H9 (cell line): ENCODE data around the gene SNCB. TPM values are rescaled to one million over a fixed set of nuclear protein-coding genes. Genes with fewer than 3 reads are reported as not detected.

Experiments used
- DNase-seq: peaks from one replicate; pipeline ENCODE4 v3.0.0-alpha.2; 2017
- H2AFZ ChIP-seq: one replicate; pipeline ENCODE4 v1.6.1; 2013; ENCODE audit warnings: mild to moderate bottlenecking, low read length, control low read depth, moderate library complexity
- H2AK5ac ChIP-seq: 2 replicates; pipeline ENCODE4 v1.6.1; 2013; ENCODE audit warnings: low read length, control low read depth, mixed read lengths; ENCODE audit not compliant: insufficient read length
- H2BK120ac ChIP-seq: one replicate; pipeline ENCODE4 v1.6.1; 2013; ENCODE audit warnings: low read depth, mild to moderate bottlenecking, low read length, control low read depth, inconsistent platforms; ENCODE audit not compliant: poor library complexity, severe bottlenecking
- H2BK12ac ChIP-seq: 2 replicates; pipeline ENCODE4 v1.6.1; 2013; ENCODE audit warnings: low read length, control low read depth, mixed read lengths, low read depth; ENCODE audit not compliant: insufficient read length
- H2BK15ac ChIP-seq: 2 replicates; pipeline ENCODE4 v1.6.1; 2013; ENCODE audit warnings: low read depth, low read length, control low read depth
- H2BK20ac ChIP-seq: one replicate; pipeline ENCODE4 v1.6.1; 2013; ENCODE audit warnings: low read depth, mild to moderate bottlenecking, low read length, control low read depth, inconsistent platforms; ENCODE audit not compliant: poor library complexity, severe bottlenecking
- H2BK5ac ChIP-seq: 2 replicates; pipeline ENCODE4 v1.6.1; 2013; ENCODE audit warnings: low read length, control low read depth, mixed read lengths; ENCODE audit not compliant: insufficient read length
- H3K14ac ChIP-seq: 2 replicates; pipeline ENCODE4 v1.6.1; 2013; ENCODE audit warnings: low read length, control low read depth; ENCODE audit not compliant: insufficient read depth
- H3K18ac ChIP-seq: 2 replicates; pipeline ENCODE4 v1.6.1; 2013; ENCODE audit warnings: low read depth, mild to moderate bottlenecking, mixed read lengths, low read length, control low read depth; ENCODE audit not compliant: insufficient read length
- H3K23ac ChIP-seq: 2 replicates; pipeline ENCODE4 v1.6.1; 2013; ENCODE audit warnings: low read length, control low read depth, mixed read lengths, low read depth; ENCODE audit not compliant: insufficient read length
- H3K23me2 ChIP-seq: 2 replicates; pipeline ENCODE4 v1.6.1; 2013; ENCODE audit warnings: low read depth, mild to moderate bottlenecking, mixed read lengths, low read length, control low read depth; ENCODE audit not compliant: insufficient read length, poor library complexity, severe bottlenecking
- H3K27ac ChIP-seq: 2 replicates; pipeline ENCODE4 v1.5.1; 2013; ENCODE audit warnings: low read length, control low read depth, mixed read lengths, low read depth; ENCODE audit not compliant: insufficient read length
- H3K27me3 ChIP-seq: 2 replicates; pipeline ENCODE4 v1.6.1; 2013; ENCODE audit warnings: low read length, control low read depth, inconsistent platforms; ENCODE audit not compliant: insufficient read depth
- H3K4ac ChIP-seq: 2 replicates; pipeline ENCODE4 v1.6.1; 2013; ENCODE audit warnings: low read depth, mild to moderate bottlenecking, control low read depth, inconsistent platforms, low read length, moderate library complexity
- H3K4me1 ChIP-seq: 2 replicates; pipeline ENCODE4 v1.6.1; 2013; ENCODE audit warnings: low read length, control low read depth, inconsistent platforms; ENCODE audit not compliant: insufficient read depth
- H3K4me2 ChIP-seq: 2 replicates; pipeline ENCODE4 v1.6.1; 2013; ENCODE audit warnings: low read length, control low read depth, mixed read lengths; ENCODE audit not compliant: insufficient read length, insufficient read depth
- H3K56ac ChIP-seq: 2 replicates; pipeline ENCODE4 v1.6.1; 2013; ENCODE audit warnings: low read depth, mild to moderate bottlenecking, mixed read lengths, low read length, control low read depth; ENCODE audit not compliant: insufficient read length
- H3K79me1 ChIP-seq: 2 replicates; pipeline ENCODE4 v1.6.1; 2013; ENCODE audit warnings: low read depth, mild to moderate bottlenecking, moderate library complexity, low read length, control low read depth, inconsistent platforms; ENCODE audit not compliant: insufficient read depth, poor library complexity, severe bottlenecking
- H3K79me2 ChIP-seq: 2 replicates; pipeline ENCODE4 v1.6.1; 2013; ENCODE audit warnings: low read length, control low read depth, inconsistent platforms; ENCODE audit not compliant: insufficient read depth
- H3K9ac ChIP-seq: 2 replicates; pipeline ENCODE4 v1.6.1; 2013; ENCODE audit warnings: low read length, control low read depth, mixed read lengths; ENCODE audit not compliant: insufficient read length; ENCODE audit errors: extremely low read depth
- H3K9me3 ChIP-seq: one replicate; pipeline ENCODE4 v1.6.1; 2013; ENCODE audit warnings: low read depth, low read length, inconsistent platforms; ENCODE audit not compliant: control insufficient read depth
- H3T11ph ChIP-seq: one replicate; pipeline ENCODE4 v1.6.1; 2013; ENCODE audit warnings: mild to moderate bottlenecking, low read length, control low read depth, inconsistent platforms
- H4K20me1 ChIP-seq: one replicate; pipeline ENCODE4 v1.6.1; 2013; ENCODE audit not compliant: control insufficient read depth, insufficient read length, insufficient read depth
- H4K5ac ChIP-seq: 2 replicates; pipeline ENCODE4 v1.6.1; 2013; ENCODE audit warnings: low read depth, mild to moderate bottlenecking, mixed read lengths, low read length, control low read depth; ENCODE audit not compliant: insufficient read length
- H4K8ac ChIP-seq: replicated peaks from 2 replicates; pipeline ENCODE4 v1.6.1; 2013; ENCODE audit warnings: low read length, control low read depth, mixed read lengths, low read depth; ENCODE audit not compliant: insufficient read length
- H4K91ac ChIP-seq: 2 replicates; pipeline ENCODE4 v1.6.1; 2013; ENCODE audit warnings: low read depth, mild to moderate bottlenecking, moderate library complexity, mixed read lengths, low read length, control low read depth; ENCODE audit not compliant: insufficient read length
- H3K27ac Mint-ChIP-seq, 3 experiments: 2 replicates in 2 of 3; 3 replicates in 1 of 3; pipeline ENCODE4 v1.8.0; 2020 to 2021; ENCODE audit warnings: mixed read lengths in 3 of 3, mild to moderate bottlenecking in 1 of 3, moderate library complexity in 1 of 3
- H3K27me3 Mint-ChIP-seq: 2 replicates; pipeline ENCODE4 v1.8.0; 2021; ENCODE audit warnings: low read depth, mild to moderate bottlenecking, moderate library complexity, mixed read lengths
- H3K36me3 Mint-ChIP-seq, 3 experiments: 2 replicates in 2 of 3; 3 replicates in 1 of 3; pipeline ENCODE4 v1.8.0; 2020 to 2021; ENCODE audit warnings: low read depth in 3 of 3, mixed read lengths in 3 of 3; ENCODE audit not compliant: insufficient read depth in 1 of 3
- H3K4me1 Mint-ChIP-seq, 2 experiments: 2 replicates each; pipeline ENCODE4 v1.8.0; 2020; ENCODE audit warnings: mixed read lengths in 2 of 2
- H3K4me3 Mint-ChIP-seq, 2 experiments: 2 replicates in 1 of 2; 3 replicates in 1 of 2; pipeline ENCODE4 v1.8.0; 2020 to 2021; ENCODE audit warnings: mild to moderate bottlenecking in 2 of 2, mixed read lengths in 2 of 2, moderate library complexity in 1 of 2
- H3K9me3 Mint-ChIP-seq, 2 experiments: 2 replicates in 1 of 2; 3 replicates in 1 of 2; pipeline ENCODE4 v1.8.0; 2020; ENCODE audit warnings: mild to moderate bottlenecking in 2 of 2, mixed read lengths in 2 of 2, moderate library complexity in 1 of 2
- WGBS: extraction: QIAGEN DNeasy Blood & Tissue Kit; methylation state at CpG from one replicate; pipeline ENCODE4 v1.1.7; 2013; ENCODE audit warnings: missing lambda C conversion rate, low lambda C conversion rate, mixed read lengths; ENCODE audit not compliant: insufficient read length; ENCODE audit errors: extremely low coverage; 5-methylcytosine and 5-hydroxymethylcytosine counted together
- total RNA-seq: library from RNA; stranded (reverse); gene quantifications from 2 replicates; pipeline ENCODE4 v1.2.1, GENCODE V29; 2021
- TF ChIP-seq, protein P1 (sequence below): fragments of 200-600 bp; sonication (generic); conservative IDR thresholded peaks from 3 replicates; pipeline ENCODE4 v1.8.0; 2021; ENCODE audit warnings: antibody characterized with exemption, mild to moderate bottlenecking

Gene SNCB
- total RNA-seq, 1 experiment from 2014 or later: 3.5 TPM

DNA sequence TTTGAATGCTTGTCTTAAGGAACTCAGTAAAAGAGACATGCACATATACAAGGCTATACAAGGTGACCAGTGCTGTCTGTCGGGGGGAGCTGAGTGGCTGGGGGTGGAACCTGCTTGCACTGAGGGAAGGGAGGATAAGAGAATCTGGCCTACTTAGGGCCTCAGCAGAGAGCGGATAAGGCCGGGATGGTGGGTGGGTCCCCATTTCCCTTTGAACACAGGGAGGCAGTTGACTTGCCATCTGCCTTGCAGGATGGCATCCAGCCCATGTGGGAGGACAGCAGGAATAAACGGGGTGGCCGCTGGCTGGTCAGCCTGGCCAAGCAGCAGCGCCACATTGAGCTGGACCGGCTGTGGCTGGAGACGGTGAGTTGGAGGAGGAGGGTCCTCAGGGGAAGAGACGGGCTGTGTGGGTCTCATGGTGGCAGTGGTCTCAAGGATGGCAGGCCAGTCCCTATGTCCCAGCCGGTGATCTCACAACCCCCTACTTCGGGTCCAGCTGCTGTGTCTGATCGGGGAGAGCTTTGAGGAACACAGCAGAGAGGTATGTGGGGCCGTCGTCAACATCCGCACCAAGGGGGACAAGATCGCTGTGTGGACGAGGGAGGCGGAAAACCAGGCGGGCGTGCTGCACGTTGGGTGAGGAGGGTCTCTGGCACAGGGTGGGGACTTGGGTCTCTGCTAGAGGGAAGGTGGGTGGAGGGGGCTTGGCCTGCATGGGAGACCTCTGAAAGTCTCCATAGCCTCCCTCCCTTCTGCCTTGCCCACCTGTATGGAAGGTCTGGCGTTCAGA lies 14.7 kb upstream of the SNCB start:
- Histone ChIP-seq H3K56ac (no peak overlapping the region), H3K4me1 (peaks cover 2% of the 10 kb centered on the region; the same call in 1 of the 2 replicates), H2AFZ (no peak overlapping the region), H3K79me2 (no peaks in the 10 kb centered on the region; the same call in 1 of the 2 replicates), H3K27ac (no peak overlapping the region), H3K23me2 (peaks cover 10% of the 10 kb centered on the region), H3K18ac (no peak overlapping the region), H4K5ac (no peak overlapping the region), H3K23ac (no peak overlapping the region), H3K27me3 (no peaks in the 10 kb centered on the region), H2BK120ac (no peak overlapping the region), H3K14ac (no peak overlapping the region), H4K20me1 (no peaks in the 10 kb centered on the region), H3K9me3 (no peaks in the 10 kb centered on the region), H4K8ac (no peak overlapping the region), H3K4me2 (no peak overlapping the region), H3K4ac (no peak overlapping the region), H2BK15ac (no peak overlapping the region), H2BK12ac (no peak overlapping the region), H3K79me1 (peaks cover 2% of the 10 kb centered on the region), H3K9ac (no peak overlapping the region), H2BK5ac (no peak overlapping the region), H2BK20ac (no peak overlapping the region), H3T11ph (no peak overlapping the region), H2AK5ac (no peak overlapping the region), H4K91ac (no peak overlapping the region)
- Mint-ChIP-seq H3K4me3 (no peak overlapping the region; a peak in 1 of 5 replicates), H3K4me1 (peaks cover 47 to 63% of the 10 kb centered on the region in 2 experiments), H3K36me3 (no peaks in the 10 kb centered on the region; a peak in 1 of 7 replicates), H3K27ac (peak overlapping the region in 1 of 3 experiments; percentile 34; a peak in 3 of 7 replicates), H3K27me3 (peaks cover 6% of the 10 kb centered on the region), H3K9me3 (no peaks in the 10 kb centered on the region; a peak in 1 of 5 replicates)
- WGBS: no CpG with 5 or more reads among the region's 22 CpGs
- no peak for DNase-seq
- TF ChIP-seq, protein P1, sequence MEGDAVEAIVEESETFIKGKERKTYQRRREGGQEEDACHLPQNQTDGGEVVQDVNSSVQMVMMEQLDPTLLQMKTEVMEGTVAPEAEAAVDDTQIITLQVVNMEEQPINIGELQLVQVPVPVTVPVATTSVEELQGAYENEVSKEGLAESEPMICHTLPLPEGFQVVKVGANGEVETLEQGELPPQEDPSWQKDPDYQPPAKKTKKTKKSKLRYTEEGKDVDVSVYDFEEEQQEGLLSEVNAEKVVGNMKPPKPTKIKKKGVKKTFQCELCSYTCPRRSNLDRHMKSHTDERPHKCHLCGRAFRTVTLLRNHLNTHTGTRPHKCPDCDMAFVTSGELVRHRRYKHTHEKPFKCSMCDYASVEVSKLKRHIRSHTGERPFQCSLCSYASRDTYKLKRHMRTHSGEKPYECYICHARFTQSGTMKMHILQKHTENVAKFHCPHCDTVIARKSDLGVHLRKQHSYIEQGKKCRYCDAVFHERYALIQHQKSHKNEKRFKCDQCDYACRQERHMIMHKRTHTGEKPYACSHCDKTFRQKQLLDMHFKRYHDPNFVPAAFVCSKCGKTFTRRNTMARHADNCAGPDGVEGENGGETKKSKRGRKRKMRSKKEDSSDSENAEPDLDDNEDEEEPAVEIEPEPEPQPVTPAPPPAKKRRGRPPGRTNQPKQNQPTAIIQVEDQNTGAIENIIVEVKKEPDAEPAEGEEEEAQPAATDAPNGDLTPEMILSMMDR: no peak
